ENCODE measurements around the gene PAOX. TPM values are rescaled to one million over a fixed set of nuclear protein-coding genes. Genes with fewer than 3 reads are reported as not detected.

The PAOX gene
- total and polyA plus RNA-seq, 2 of the 13 experiments (the other 11 are each of a cell fraction or from before 2014, with no cell fraction given): 0.49 to 0.77 TPM

- peak; percentile 59; the same call in 1 of the 2 replicates for TF ChIP-seq ZNF564 (CRISPR knock-in tag; IDR thresholded peaks at IDR 0.05)
- TF ChIP-seq TAF15 (IDR thresholded peaks at IDR 0.05; ENCODE audit: low read depth, low read length, poor library complexity, severe bottlenecking): no peak
- 0 out of 2 replicates have a peak, but pooled peaks have one; percentile 52 for TF ChIP-seq ZNF761 (CRISPR knock-in tag; conservative IDR thresholded peaks at IDR 0.05)
- TF ChIP-seq ETS1 (CRISPR knock-in tag; IDR thresholded peaks at IDR 0.05): 0 out of 2 replicates have a peak, but pooled peaks have one; percentile 27
- TF ChIP-seq ZNF552 (CRISPR knock-in tag; IDR thresholded peaks at IDR 0.05; ENCODE audit: borderline replicate concordance): no peak
- no peak; the same call in 1 of the 2 replicates for TF ChIP-seq RXRA (CRISPR knock-in tag; IDR thresholded peaks at IDR 0.05)
- TF ChIP-seq KDM4B (CRISPR knock-in tag; IDR thresholded peaks at IDR 0.05): no peak
- no peak for TF ChIP-seq ZNF513 (CRISPR knock-in tag; conservative IDR thresholded peaks at IDR 0.05)
- TF ChIP-seq ZNF777 (CRISPR knock-in tag; IDR thresholded peaks at IDR 0.05): no peak
- TF ChIP-seq ZNF567 (CRISPR knock-in tag; IDR thresholded peaks at IDR 0.05; ENCODE audit: borderline replicate concordance): peak; percentile 50; the same call in 1 of the 2 replicates
- 0 out of 2 replicates have a peak, but pooled peaks have one; percentile 44 for TF ChIP-seq KAT8 (CRISPR knock-in tag; IDR thresholded peaks at IDR 0.05)
- no peak for TF ChIP-seq PRMT3 (CRISPR knock-in tag; IDR thresholded peaks at IDR 0.05; ENCODE audit: borderline replicate concordance, low read depth)
- 0 out of 2 replicates have a peak, but pooled peaks have one; percentile 39 for TF ChIP-seq ZNF431 (CRISPR knock-in tag; IDR thresholded peaks at IDR 0.05; ENCODE audit: borderline replicate concordance, low read depth)
- no peak for TF ChIP-seq ZFP36L2 (CRISPR knock-in tag; IDR thresholded peaks at IDR 0.05)
- TF ChIP-seq ZNF451 (CRISPR knock-in tag; IDR thresholded peaks at IDR 0.05): no peak
- TF ChIP-seq ZFP62 (CRISPR knock-in tag; IDR thresholded peaks at IDR 0.05): no peak
- TF ChIP-seq PHF8 (CRISPR knock-in tag; IDR thresholded peaks at IDR 0.05): peak; percentile 64
- TF ChIP-seq MAX (IDR thresholded peaks at IDR 0.05): peak; percentile 65; the same call in 1 of the 2 replicates
- TF ChIP-seq JARID2 (CRISPR knock-in tag; IDR thresholded peaks at IDR 0.05; ENCODE audit: insufficient replicate concordance): peak; percentile 78
- TF ChIP-seq FOSL2 (CRISPR knock-in tag; IDR thresholded peaks at IDR 0.05): no peak
- TF ChIP-seq, protein P1, sequence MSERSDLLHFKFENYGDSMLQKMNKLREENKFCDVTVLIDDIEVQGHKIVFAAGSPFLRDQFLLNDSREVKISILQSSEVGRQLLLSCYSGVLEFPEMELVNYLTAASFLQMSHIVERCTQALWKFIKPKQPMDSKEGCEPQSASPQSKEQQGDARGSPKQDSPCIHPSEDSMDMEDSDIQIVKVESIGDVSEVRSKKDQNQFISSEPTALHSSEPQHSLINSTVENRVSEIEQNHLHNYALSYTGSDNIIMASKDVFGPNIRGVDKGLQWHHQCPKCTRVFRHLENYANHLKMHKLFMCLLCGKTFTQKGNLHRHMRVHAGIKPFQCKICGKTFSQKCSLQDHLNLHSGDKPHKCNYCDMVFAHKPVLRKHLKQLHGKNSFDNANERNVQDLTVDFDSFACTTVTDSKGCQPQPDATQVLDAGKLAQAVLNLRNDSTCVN (CRISPR knock-in tag; IDR thresholded peaks at IDR 0.05; ENCODE audit: borderline replicate concordance): no peak; the same call in 1 of the 2 replicates
- peak; percentile 98 for TF ChIP-seq TFAP4 (IDR thresholded peaks at IDR 0.05; ENCODE audit: borderline replicate concordance, low read depth)
- TF ChIP-seq KDM2A (CRISPR knock-in tag; IDR thresholded peaks at IDR 0.05; ENCODE audit: borderline replicate concordance, low read depth): 0 out of 2 replicates have a peak, but pooled peaks have one; percentile 17
Measured at GRCh38 chr10:133358162-133358924, 20.7 kb upstream of the PAOX start (continued).

Data from HepG2 (cell line).